ENCODE data around the gene LZTR1. TPM values are rescaled to one million over a fixed set of nuclear protein-coding genes. Genes with fewer than 3 reads are reported as not detected.

Gene LZTR1
- total and polyA plus RNA-seq, 2 of the 8 experiments (the other 6 are each of a cell fraction or from before 2014, with no cell fraction given), result 22.3 to 31.0 TPM

GRCh38 chr22:21030621-21031544 lies 48.8 kb downstream of the LZTR1 start (continued):
- TF ChIP-seq SP1 (IDR thresholded peaks at IDR 0.05; ENCODE audit: low read depth, low read length), result no peak
- TF ChIP-seq SRF (IDR thresholded peaks at IDR 0.05; ENCODE audit: low read depth, low read length), result no peak
- TF ChIP-seq RFX5 (IDR thresholded peaks at IDR 0.05; ENCODE audit: borderline replicate concordance, low read depth, low read length), result no peak
- no peak for TF ChIP-seq KDM1A (IDR thresholded peaks at IDR 0.05; ENCODE audit: borderline replicate concordance, low read length)
- no peak for TF ChIP-seq KDM5A (IDR thresholded peaks at IDR 0.05; ENCODE audit: low read length)
- TF ChIP-seq MAFK (IDR thresholded peaks at IDR 0.05; ENCODE audit: low read depth, low read length), result no peak
- TF ChIP-seq SIN3A (conservative IDR thresholded peaks at IDR 0.05 in 1 of 2, IDR thresholded peaks at IDR 0.05 in 1 of 2; ENCODE audit: low read depth in 1 of 2, low read length in 2 of 2), result no peak
- TF ChIP-seq PHF8 (conservative IDR thresholded peaks at IDR 0.05; ENCODE audit: low read depth, low read length), result no peak
- no peak for TF ChIP-seq CBX5 (IDR thresholded peaks at IDR 0.05; ENCODE audit: low read depth, low read length)
- TF ChIP-seq, protein P1, sequence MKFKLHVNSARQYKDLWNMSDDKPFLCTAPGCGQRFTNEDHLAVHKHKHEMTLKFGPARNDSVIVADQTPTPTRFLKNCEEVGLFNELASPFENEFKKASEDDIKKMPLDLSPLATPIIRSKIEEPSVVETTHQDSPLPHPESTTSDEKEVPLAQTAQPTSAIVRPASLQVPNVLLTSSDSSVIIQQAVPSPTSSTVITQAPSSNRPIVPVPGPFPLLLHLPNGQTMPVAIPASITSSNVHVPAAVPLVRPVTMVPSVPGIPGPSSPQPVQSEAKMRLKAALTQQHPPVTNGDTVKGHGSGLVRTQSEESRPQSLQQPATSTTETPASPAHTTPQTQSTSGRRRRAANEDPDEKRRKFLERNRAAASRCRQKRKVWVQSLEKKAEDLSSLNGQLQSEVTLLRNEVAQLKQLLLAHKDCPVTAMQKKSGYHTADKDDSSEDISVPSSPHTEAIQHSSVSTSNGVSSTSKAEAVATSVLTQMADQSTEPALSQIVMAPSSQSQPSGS (IDR thresholded peaks at IDR 0.05; ENCODE audit: low read length), result no peak
- TF ChIP-seq, protein P2, sequence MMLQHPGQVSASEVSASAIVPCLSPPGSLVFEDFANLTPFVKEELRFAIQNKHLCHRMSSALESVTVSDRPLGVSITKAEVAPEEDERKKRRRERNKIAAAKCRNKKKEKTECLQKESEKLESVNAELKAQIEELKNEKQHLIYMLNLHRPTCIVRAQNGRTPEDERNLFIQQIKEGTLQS (IDR thresholded peaks at IDR 0.05; ENCODE audit: insufficient read depth, low read depth, low read length), result no peak
